T-helper 17 cell (primary cell): Measurements from ENCODE around the gene HDAC4. TPM values are rescaled to one million over a fixed set of nuclear protein-coding genes. Genes with fewer than 3 reads are reported as not detected.

Experiments
- ATAC-seq: fragments of 150-1000 bp; cut with Tn5 transposase; 2 replicates; pipeline ENCODE4 v1.10.0; 2021; ENCODE audit warnings: mild to moderate bottlenecking, moderate library complexity
- DNase-seq, 3 donors: peaks; one replicate each; pipeline versions ENCODE4 v3.0.0 to v3.0.0-alpha.2; 2020 to 2021
- H3K9me3 ChIP-seq: one replicate; pipeline ENCODE4 v1.7.0; 2013; ENCODE audit warnings: low read length, mild to moderate bottlenecking; ENCODE audit not compliant: control insufficient read depth, poor library complexity, severe bottlenecking
- H3K27ac Mint-ChIP-seq: one replicate; pipeline ENCODE4 v1.8.0; 2022; ENCODE audit warnings: mild to moderate bottlenecking, moderate library complexity, mixed read lengths
- H3K27me3 Mint-ChIP-seq: one replicate; pipeline ENCODE4 v1.8.0; 2022; ENCODE audit warnings: mixed read lengths
- H3K36me3 Mint-ChIP-seq: one replicate; pipeline ENCODE4 v1.8.0; 2022; ENCODE audit warnings: low read depth, mixed read lengths
- H3K4me1 Mint-ChIP-seq: one replicate; pipeline ENCODE4 v1.8.0; 2022; ENCODE audit warnings: mild to moderate bottlenecking, mixed read lengths
- H3K4me3 Mint-ChIP-seq: one replicate; pipeline ENCODE4 v1.8.0; 2022; ENCODE audit warnings: mild to moderate bottlenecking, moderate library complexity, mixed read lengths
- total RNA-seq, 4 donors: library from RNA in 2 of 4; stranded (reverse) in 2 of 4; gene quantifications; one replicate each; pipeline ENCODE4 v1.2.3 and lab custom pipeline; 2022 to 2026

HDAC4 gene
- total RNA-seq, 2 donors from 2014 or later = 78.9 to 79.0 TPM

GRCh38 chr2:239022437-239023260 lies 378.2 kb downstream of the HDAC4 start:
- Mint-ChIP-seq H3K27ac (no peak overlapping the region), H3K36me3 (no peaks in the 10 kb centered on the region), H3K27me3 (peaks cover 44% of the 10 kb centered on the region), H3K4me1 (no peaks in the 10 kb centered on the region), H3K4me3 (no peak overlapping the region)
- H3K9me3 ChIP-seq = no peaks in the 10 kb centered on the region
- DNase-seq (no peak), ATAC-seq (no peak)

GRCh38 chr2:239021651-239022436 lies 379.0 kb downstream of the HDAC4 start:
- ATAC-seq (no peak), DNase-seq (no peak)
- no peak overlapping the region for H3K27ac Mint-ChIP-seq
- peaks cover 40% of the 10 kb centered on the region for H3K27me3 Mint-ChIP-seq
- H3K36me3 Mint-ChIP-seq = no peaks in the 10 kb centered on the region
- no peaks in the 10 kb centered on the region for H3K9me3 ChIP-seq
- no peaks in the 10 kb centered on the region for H3K4me1 Mint-ChIP-seq
- H3K4me3 Mint-ChIP-seq = no peak overlapping the region

GRCh38 chr2:239021224-239021623 lies 379.6 kb downstream of the HDAC4 start:
- H3K36me3 Mint-ChIP-seq = no peaks in the 10 kb centered on the region
- peaks cover 37% of the 10 kb centered on the region for H3K27me3 Mint-ChIP-seq
- DNase-seq (no peak), ATAC-seq (no peak)
- no peak overlapping the region for H3K27ac Mint-ChIP-seq
- H3K4me1 Mint-ChIP-seq = no peaks in the 10 kb centered on the region
- no peaks in the 10 kb centered on the region for H3K9me3 ChIP-seq
- no peak overlapping the region for H3K4me3 Mint-ChIP-seq

- no peak for ATAC-seq
Observed at GRCh38 chr2:239020541-239021041, 380.2 kb downstream of the HDAC4 start.

GRCh38 chr2:239019183-239019581 lies 381.6 kb downstream of the HDAC4 start:
- H3K9me3 ChIP-seq = no peaks in the 10 kb centered on the region
- no peak for ATAC-seq
- Mint-ChIP-seq H3K36me3 (no peaks in the 10 kb centered on the region), H3K27me3 (peaks cover 38% of the 10 kb centered on the region), H3K27ac (no peak overlapping the region), H3K4me1 (no peaks in the 10 kb centered on the region), H3K4me3 (no peak overlapping the region)
- no peak for DNase-seq

More at GRCh38 chr2:239020541-239021041, 380.2 kb downstream of the HDAC4 start:
- no peaks in the 10 kb centered on the region for H3K9me3 ChIP-seq
- Mint-ChIP-seq H3K27ac (no peak overlapping the region), H3K36me3 (no peaks in the 10 kb centered on the region), H3K27me3 (peaks cover 37% of the 10 kb centered on the region), H3K4me1 (no peaks in the 10 kb centered on the region), H3K4me3 (peak overlapping the region; percentile 25)
- no peak for DNase-seq

- H3K9me3 ChIP-seq = no peaks in the 10 kb centered on the region
- H3K27ac Mint-ChIP-seq = no peak overlapping the region
- peaks cover 34% of the 10 kb centered on the region for H3K27me3 Mint-ChIP-seq
- no peaks in the 10 kb centered on the region for H3K36me3 Mint-ChIP-seq
- ATAC-seq (no peak), DNase-seq (no peak)
- H3K4me3 Mint-ChIP-seq = no peak overlapping the region
- no peaks in the 10 kb centered on the region for H3K4me1 Mint-ChIP-seq
Observed at GRCh38 chr2:239018271-239019182, 382.3 kb downstream of the HDAC4 start.

- peaks cover 35% of the 10 kb centered on the region for H3K27me3 Mint-ChIP-seq
- H3K9me3 ChIP-seq = no peaks in the 10 kb centered on the region
- DNase-seq (no peak), ATAC-seq (no peak)
- H3K27ac Mint-ChIP-seq = no peak overlapping the region
- no peaks in the 10 kb centered on the region for H3K4me1 Mint-ChIP-seq
- H3K36me3 Mint-ChIP-seq = peaks cover 3% of the 10 kb centered on the region
- no peak overlapping the region for H3K4me3 Mint-ChIP-seq
Observed at GRCh38 chr2:239017491-239018098, 383.2 kb downstream of the HDAC4 start.

- Mint-ChIP-seq H3K27me3 (peaks cover 37% of the 10 kb centered on the region), H3K4me3 (no peak overlapping the region), H3K36me3 (peaks cover 3% of the 10 kb centered on the region), H3K27ac (no peak overlapping the region), H3K4me1 (no peaks in the 10 kb centered on the region)
- ATAC-seq (no peak), DNase-seq (no peak)
- no peaks in the 10 kb centered on the region for H3K9me3 ChIP-seq
Observed at GRCh38 chr2:239015901-239016675, 384.7 kb downstream of the HDAC4 start.

- Mint-ChIP-seq H3K4me1 (no peaks in the 10 kb centered on the region), H3K4me3 (no peak overlapping the region), H3K27ac (no peak overlapping the region), H3K27me3 (peaks cover 39% of the 10 kb centered on the region), H3K36me3 (peaks cover 3% of the 10 kb centered on the region)
- H3K9me3 ChIP-seq = no peaks in the 10 kb centered on the region
- DNase-seq (no peak), ATAC-seq (no peak)
Observed at GRCh38 chr2:239015218-239015900, 385.5 kb downstream of the HDAC4 start.

- no peak for ATAC-seq
- DNase-seq = no peak
- H3K4me3 Mint-ChIP-seq = no peak overlapping the region
- H3K27ac Mint-ChIP-seq = no peak overlapping the region
- no peaks in the 10 kb centered on the region for H3K9me3 ChIP-seq
- peaks cover 3% of the 10 kb centered on the region for H3K36me3 Mint-ChIP-seq
- H3K4me1 Mint-ChIP-seq = no peaks in the 10 kb centered on the region
- H3K27me3 Mint-ChIP-seq = peaks cover 35% of the 10 kb centered on the region
Observed at GRCh38 chr2:239014458-239015217, 386.2 kb downstream of the HDAC4 start.

- Mint-ChIP-seq H3K27me3 (peaks cover 45% of the 10 kb centered on the region), H3K36me3 (peaks cover 3% of the 10 kb centered on the region), H3K27ac (no peak overlapping the region), H3K4me3 (no peak overlapping the region), H3K4me1 (no peaks in the 10 kb centered on the region)
- ATAC-seq (no peak), DNase-seq (no peak)
- H3K9me3 ChIP-seq = no peaks in the 10 kb centered on the region
Observed at GRCh38 chr2:239013678-239013976, 387.2 kb downstream of the HDAC4 start.
